Chondrocyte (in vitro differentiated cells): Measurements from ENCODE around the gene OSTM1. TPM values are rescaled to one million over a fixed set of nuclear protein-coding genes. Genes with fewer than 3 reads are reported as not detected.

ENCODE experiments used
- DNase-seq: peaks from one replicate; pipeline ENCODE4 v3.0.0; 2021; ENCODE audit warnings: mixed read lengths, low spot score
- H3K27ac Mint-ChIP-seq: one replicate; pipeline ENCODE4 v1.8.0; 2021; ENCODE audit warnings: mild to moderate bottlenecking, moderate library complexity, mixed read lengths; ENCODE audit not compliant: unreplicated experiment
- H3K27me3 Mint-ChIP-seq: 2 replicates; pipeline ENCODE4 v1.8.0; 2021; ENCODE audit warnings: low read depth, mixed read lengths
- H3K36me3 Mint-ChIP-seq: 2 replicates; pipeline ENCODE4 v1.8.0; 2021; ENCODE audit warnings: low read depth, mixed read lengths
- H3K4me1 Mint-ChIP-seq: 2 replicates; pipeline ENCODE4 v1.8.0; 2021; ENCODE audit warnings: low read depth, mild to moderate bottlenecking, mixed read lengths
- H3K4me3 Mint-ChIP-seq: one replicate; pipeline ENCODE4 v1.8.0; 2021; ENCODE audit warnings: mild to moderate bottlenecking, moderate library complexity, mixed read lengths; ENCODE audit not compliant: unreplicated experiment
- H3K9me3 Mint-ChIP-seq: 2 replicates; pipeline ENCODE4 v1.8.0; 2021; ENCODE audit warnings: low read depth, mixed read lengths
- total RNA-seq: library from RNA; stranded (reverse); gene quantifications from 3 replicates; pipeline ENCODE4 v1.2.1, GENCODE V29; 2021
- TF ChIP-seq, protein P1 (sequence below): fragments of 200-600 bp; sonication (generic); IDR thresholded peaks from 2 replicates; pipeline ENCODE4 v1.5.0; 2021; ENCODE audit warnings: antibody characterized with exemption, mild to moderate bottlenecking, moderate library complexity

Gene OSTM1
- total RNA-seq, 1 donor from 2014 or later = 76.8 TPM

DNA sequence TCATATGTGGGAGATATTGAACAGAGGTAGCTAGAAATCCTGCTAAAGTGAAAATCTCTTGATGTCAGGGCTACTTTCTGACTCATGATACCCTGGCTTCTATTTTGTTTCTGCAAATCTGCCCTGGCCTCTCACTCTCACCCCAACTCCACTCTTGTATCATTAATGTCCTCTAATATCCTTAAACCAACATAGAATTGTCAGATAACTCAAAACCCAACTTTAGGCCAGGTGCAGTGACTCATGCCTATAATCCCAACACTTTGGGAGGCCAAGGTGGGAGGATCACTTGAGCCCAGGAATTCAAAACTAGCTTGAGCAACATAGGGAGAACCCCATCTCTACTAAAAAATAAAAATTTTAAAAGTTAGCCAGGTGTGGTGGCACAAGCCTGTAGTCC, 33.8 kb upstream of the OSTM1 start:
- no peaks in the 10 kb centered on the region for H3K36me3 Mint-ChIP-seq

DNA sequence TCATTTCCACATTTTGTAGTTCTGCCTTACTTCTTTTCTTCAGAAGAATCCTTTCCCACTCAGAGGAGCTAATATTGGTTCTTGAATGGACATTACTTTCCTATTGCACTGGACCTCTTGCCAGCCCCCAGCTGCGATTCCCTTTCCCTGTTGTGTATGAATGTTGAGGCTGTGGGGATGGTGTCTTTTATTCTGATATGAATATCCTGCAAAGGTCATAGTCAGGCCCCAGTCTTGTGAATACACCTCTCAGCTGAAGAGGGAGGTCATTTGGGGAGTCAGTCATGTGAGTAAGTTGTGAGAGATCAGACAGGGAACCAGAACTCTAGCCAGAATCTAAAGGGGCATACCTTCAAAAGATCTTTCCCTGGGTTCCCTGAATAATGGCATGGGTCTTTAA, 32.6 kb upstream of the OSTM1 start:
- TF ChIP-seq, protein P1, sequence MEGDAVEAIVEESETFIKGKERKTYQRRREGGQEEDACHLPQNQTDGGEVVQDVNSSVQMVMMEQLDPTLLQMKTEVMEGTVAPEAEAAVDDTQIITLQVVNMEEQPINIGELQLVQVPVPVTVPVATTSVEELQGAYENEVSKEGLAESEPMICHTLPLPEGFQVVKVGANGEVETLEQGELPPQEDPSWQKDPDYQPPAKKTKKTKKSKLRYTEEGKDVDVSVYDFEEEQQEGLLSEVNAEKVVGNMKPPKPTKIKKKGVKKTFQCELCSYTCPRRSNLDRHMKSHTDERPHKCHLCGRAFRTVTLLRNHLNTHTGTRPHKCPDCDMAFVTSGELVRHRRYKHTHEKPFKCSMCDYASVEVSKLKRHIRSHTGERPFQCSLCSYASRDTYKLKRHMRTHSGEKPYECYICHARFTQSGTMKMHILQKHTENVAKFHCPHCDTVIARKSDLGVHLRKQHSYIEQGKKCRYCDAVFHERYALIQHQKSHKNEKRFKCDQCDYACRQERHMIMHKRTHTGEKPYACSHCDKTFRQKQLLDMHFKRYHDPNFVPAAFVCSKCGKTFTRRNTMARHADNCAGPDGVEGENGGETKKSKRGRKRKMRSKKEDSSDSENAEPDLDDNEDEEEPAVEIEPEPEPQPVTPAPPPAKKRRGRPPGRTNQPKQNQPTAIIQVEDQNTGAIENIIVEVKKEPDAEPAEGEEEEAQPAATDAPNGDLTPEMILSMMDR = no peak
- H3K4me3 Mint-ChIP-seq = no peak overlapping the region
- DNase-seq = no peak
- H3K27ac Mint-ChIP-seq = no peak overlapping the region
- H3K9me3 Mint-ChIP-seq = no peaks in the 10 kb centered on the region
- peaks cover 9% of the 10 kb centered on the region for H3K27me3 Mint-ChIP-seq
- no peaks in the 10 kb centered on the region for H3K4me1 Mint-ChIP-seq
- H3K36me3 Mint-ChIP-seq = no peaks in the 10 kb centered on the region

More for the DNA sequence above, 33.8 kb upstream of the OSTM1 start:
- H3K9me3 Mint-ChIP-seq = no peaks in the 10 kb centered on the region
- peaks cover 17% of the 10 kb centered on the region for H3K27me3 Mint-ChIP-seq
- no peak for DNase-seq
- H3K4me1 Mint-ChIP-seq = peaks cover 1% of the 10 kb centered on the region
- H3K4me3 Mint-ChIP-seq = no peak overlapping the region
- TF ChIP-seq, protein P1 = no peak
- H3K27ac Mint-ChIP-seq = no peak overlapping the region

DNA sequence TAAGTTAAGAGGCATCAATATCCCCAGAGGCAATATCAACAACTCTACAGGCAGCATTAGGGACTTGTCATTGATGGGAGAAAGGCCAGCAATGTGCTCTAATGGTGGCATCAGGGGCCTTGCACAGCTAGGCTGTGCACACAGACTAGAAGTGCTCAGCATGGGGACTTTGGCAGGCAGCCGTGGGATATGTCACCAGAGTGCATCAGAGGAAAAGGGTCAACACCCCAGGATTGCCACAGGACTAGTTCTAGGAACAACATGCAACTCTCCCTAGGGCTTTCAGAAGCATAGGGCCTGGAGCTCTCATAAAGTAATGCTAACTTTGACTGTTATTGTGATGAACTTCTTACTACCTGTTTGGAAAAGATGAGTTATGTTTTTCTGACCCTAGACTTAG, 32.2 kb upstream of the OSTM1 start:
- Mint-ChIP-seq H3K27me3 (peaks cover 7% of the 10 kb centered on the region), H3K9me3 (no peaks in the 10 kb centered on the region), H3K4me3 (no peak overlapping the region), H3K36me3 (no peaks in the 10 kb centered on the region), H3K4me1 (no peaks in the 10 kb centered on the region), H3K27ac (no peak overlapping the region)
- no peak for DNase-seq
- TF ChIP-seq, protein P1 = no peak

DNA sequence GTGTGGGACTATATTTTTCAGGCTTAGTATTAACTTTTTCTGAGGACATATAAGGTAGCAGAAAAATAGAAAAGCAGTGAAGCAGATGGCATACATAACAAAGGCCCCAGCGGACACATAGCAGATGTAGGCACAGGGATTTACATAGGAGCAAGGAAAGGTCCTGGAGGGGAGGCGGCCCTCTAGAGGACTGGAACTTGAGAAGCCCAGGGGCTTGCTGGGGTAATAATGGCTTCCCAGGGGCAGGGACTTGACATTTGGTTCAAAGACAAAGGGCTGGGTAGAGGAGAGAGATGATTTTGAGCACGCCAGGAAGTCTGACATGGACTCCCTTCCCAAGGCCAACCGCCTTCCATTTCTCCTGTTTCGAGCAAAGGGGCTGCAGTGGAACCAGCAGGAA, 31.7 kb upstream of the OSTM1 start:
- peaks cover 6% of the 10 kb centered on the region for H3K27me3 Mint-ChIP-seq
- no peaks in the 10 kb centered on the region for H3K9me3 Mint-ChIP-seq
- H3K36me3 Mint-ChIP-seq = no peaks in the 10 kb centered on the region
- H3K4me3 Mint-ChIP-seq = no peak overlapping the region
- TF ChIP-seq, protein P1 = no peak
- H3K27ac Mint-ChIP-seq = no peak overlapping the region
- no peaks in the 10 kb centered on the region for H3K4me1 Mint-ChIP-seq
- DNase-seq = no peak

DNA sequence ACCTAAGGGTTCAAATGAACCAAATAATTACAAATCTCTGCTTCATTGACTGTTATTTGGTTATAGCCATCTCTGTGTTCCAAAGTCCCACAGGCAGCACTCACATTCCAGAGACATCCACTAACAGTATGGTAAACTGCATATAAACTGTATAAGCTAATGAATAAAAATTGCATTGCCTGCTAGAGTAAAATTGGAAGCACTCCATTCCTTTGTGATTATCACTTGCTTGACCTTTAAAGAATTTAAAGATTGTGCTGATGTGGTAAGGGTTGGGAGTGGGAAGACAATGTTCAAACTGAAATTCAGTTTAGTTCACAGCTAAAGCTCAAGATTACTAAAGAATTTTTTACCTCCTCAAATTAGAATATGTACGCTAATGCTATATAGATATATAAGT, 31.0 kb upstream of the OSTM1 start:
- Mint-ChIP-seq H3K27me3 (peaks cover 5% of the 10 kb centered on the region), H3K4me3 (no peak overlapping the region), H3K9me3 (no peaks in the 10 kb centered on the region), H3K4me1 (no peaks in the 10 kb centered on the region), H3K27ac (no peak overlapping the region), H3K36me3 (no peaks in the 10 kb centered on the region)
- DNase-seq = no peak
- TF ChIP-seq, protein P1 = no peak
